Neutrophil (primary cell): ENCODE results near the gene EFCAB6.

Source experiments
- H3K27ac ChIP-seq: fragments of 200-600 bp; sonication (generic); 2 replicates; pipeline ENCODE4 v1.5.1; 2016; ENCODE audit warnings: mild to moderate bottlenecking, moderate library complexity
- H3K27me3 ChIP-seq: fragments of 200-600 bp; sonication (generic); 2 replicates; pipeline ENCODE4 v1.6.0; 2016; ENCODE audit warnings: mild to moderate bottlenecking
- H3K36me3 ChIP-seq: fragments of 200-600 bp; sonication (generic); 2 replicates; pipeline ENCODE4 v1.5.1; 2017
- H3K4me1 ChIP-seq, 2 experiments: fragments of 200-600 bp in 1 of 2; sonication (generic) in 1 of 2; 1 replicate in 1 of 2; 2 replicates in 1 of 2; pipeline versions ENCODE4 v1.5.1 to v1.6.1; 2013 to 2016; ENCODE audit warnings: low read depth in 1 of 2, low read length in 1 of 2, mild to moderate bottlenecking in 1 of 2, moderate library complexity in 1 of 2; ENCODE audit not compliant: control insufficient read depth in 1 of 2, insufficient read depth in 1 of 2
- H3K4me3 ChIP-seq, 2 experiments: fragments of 200-600 bp in 1 of 2; sonication (generic) in 1 of 2; 1 replicate in 1 of 2; 2 replicates in 1 of 2; pipeline ENCODE4 v1.5.1; 2013 to 2016; ENCODE audit warnings: low read depth in 1 of 2, low read length in 1 of 2, mild to moderate bottlenecking in 1 of 2, moderate library complexity in 1 of 2
- H3K9me3 ChIP-seq: fragments of 200-600 bp; sonication (generic); 2 replicates; pipeline ENCODE4 v1.5.1; 2016
- CTCF ChIP-seq: fragments of 200-600 bp; sonication (generic); IDR thresholded peaks from 2 replicates; pipeline ENCODE4 v1.5.1; 2016; ENCODE audit warnings: antibody characterized with exemption

The EFCAB6 gene

GRCh38 chr22:43753688-43754087 is 58.4 kb downstream of the EFCAB6 start:
- peaks cover 35% of the 10 kb centered on the region for H3K27me3 ChIP-seq
- TF ChIP-seq CTCF = no peak
- H3K4me3 ChIP-seq = no peak overlapping the region
- no peaks in the 10 kb centered on the region for H3K36me3 ChIP-seq
- no peaks in the 10 kb centered on the region for H3K9me3 ChIP-seq
- no peaks in the 10 kb centered on the region for H3K4me1 ChIP-seq
- no peak overlapping the region for H3K27ac ChIP-seq

GRCh38 chr22:43750751-43751150 is 61.4 kb downstream of the EFCAB6 start:
- no peak for TF ChIP-seq CTCF
- Histone ChIP-seq H3K4me1 (no peaks in the 10 kb centered on the region), H3K9me3 (no peaks in the 10 kb centered on the region), H3K4me3 (no peak overlapping the region), H3K27ac (no peak overlapping the region), H3K27me3 (peaks cover 30% of the 10 kb centered on the region), H3K36me3 (no peaks in the 10 kb centered on the region)

GRCh38 chr22:43749473-43749872 is 62.6 kb downstream of the EFCAB6 start:
- Histone ChIP-seq H3K4me3 (no peak overlapping the region), H3K27ac (no peak overlapping the region), H3K4me1 (no peaks in the 10 kb centered on the region), H3K27me3 (peaks cover 30% of the 10 kb centered on the region), H3K9me3 (no peaks in the 10 kb centered on the region), H3K36me3 (no peaks in the 10 kb centered on the region)
- TF ChIP-seq CTCF = no peak

DNA sequence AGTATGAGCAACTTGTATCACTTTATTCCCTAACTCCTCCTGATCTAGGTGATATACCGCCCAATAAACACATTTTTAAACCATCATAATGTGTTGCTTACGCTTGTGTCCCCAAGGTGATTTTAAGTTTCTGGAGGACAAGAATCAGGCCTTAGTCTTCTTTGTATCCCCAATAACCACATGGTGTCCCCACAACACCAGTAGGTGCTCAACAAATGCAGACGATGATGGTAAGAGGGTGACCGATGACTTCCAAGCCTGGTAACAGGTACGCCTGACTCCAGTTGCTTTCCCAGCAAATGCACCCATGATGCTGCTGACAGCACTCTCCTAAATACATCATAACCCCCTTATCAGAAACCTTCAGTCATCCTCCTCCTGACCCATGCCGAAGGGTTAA is 64.2 kb downstream of the EFCAB6 start:
- no peaks in the 10 kb centered on the region for H3K9me3 ChIP-seq
- no peaks in the 10 kb centered on the region for H3K4me1 ChIP-seq
- H3K36me3 ChIP-seq = no peaks in the 10 kb centered on the region
- no peak overlapping the region for H3K4me3 ChIP-seq
- peaks cover 23% of the 10 kb centered on the region for H3K27me3 ChIP-seq
- no peak for TF ChIP-seq CTCF
- no peak overlapping the region for H3K27ac ChIP-seq

GRCh38 chr22:43747058-43747457 is 65.0 kb downstream of the EFCAB6 start:
- Histone ChIP-seq H3K4me1 (no peaks in the 10 kb centered on the region), H3K27ac (no peak overlapping the region), H3K9me3 (no peaks in the 10 kb centered on the region), H3K36me3 (no peaks in the 10 kb centered on the region), H3K4me3 (no peak overlapping the region), H3K27me3 (peaks cover 21% of the 10 kb centered on the region)
- no peak for TF ChIP-seq CTCF

DNA sequence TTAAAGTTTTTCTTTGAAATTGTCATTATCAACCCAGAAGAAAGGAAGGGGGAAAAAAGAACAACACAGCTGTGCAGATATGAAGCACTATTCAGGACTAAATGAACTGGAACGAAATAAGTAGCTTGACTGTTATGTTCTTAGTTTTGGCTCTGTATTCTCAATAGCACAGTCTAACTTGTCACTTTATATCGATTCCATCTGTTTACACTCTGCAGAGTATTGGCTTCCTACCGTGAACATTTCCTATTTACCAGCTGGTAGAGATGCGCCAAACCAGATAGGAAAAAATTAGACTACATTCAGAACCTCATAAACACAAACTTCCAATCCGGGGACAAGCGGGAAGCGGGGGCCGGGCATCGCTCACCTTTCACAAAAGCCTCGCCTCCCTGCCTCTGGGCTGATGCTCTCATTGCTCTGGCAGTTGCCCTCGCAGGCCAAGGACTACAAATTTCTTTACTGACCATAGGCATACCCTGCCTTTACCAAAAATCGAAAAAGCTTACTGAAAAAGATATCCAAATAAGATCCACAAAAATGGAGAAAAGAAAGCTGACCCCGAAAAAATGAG is 66.2 kb downstream of the EFCAB6 start:
- Histone ChIP-seq H3K36me3 (no peaks in the 10 kb centered on the region), H3K27me3 (peaks cover 24% of the 10 kb centered on the region), H3K27ac (no peak overlapping the region), H3K4me3 (no peak overlapping the region), H3K9me3 (no peaks in the 10 kb centered on the region), H3K4me1 (no peaks in the 10 kb centered on the region)
- no peak for TF ChIP-seq CTCF
